B cell (primary cell): ENCODE measurements around the gene GUCY2F.

Experiments
- EZH2 ChIP-seq: IDR thresholded peaks from 2 replicates; pipeline ENCODE4 v1.6.1; 2012; ENCODE audit warnings: borderline replicate concordance, low read depth, mild to moderate bottlenecking, moderate library complexity, low read length; ENCODE audit not compliant: insufficient read depth, poor library complexity, severe bottlenecking
- TF ChIP-seq, protein P1 (sequence below): fragments of 200-600 bp; IDR thresholded peaks from one replicate; pipeline ENCODE4 v1.8.0; 2022; ENCODE audit warnings: antibody characterized with exemption, mild to moderate bottlenecking

DNA sequence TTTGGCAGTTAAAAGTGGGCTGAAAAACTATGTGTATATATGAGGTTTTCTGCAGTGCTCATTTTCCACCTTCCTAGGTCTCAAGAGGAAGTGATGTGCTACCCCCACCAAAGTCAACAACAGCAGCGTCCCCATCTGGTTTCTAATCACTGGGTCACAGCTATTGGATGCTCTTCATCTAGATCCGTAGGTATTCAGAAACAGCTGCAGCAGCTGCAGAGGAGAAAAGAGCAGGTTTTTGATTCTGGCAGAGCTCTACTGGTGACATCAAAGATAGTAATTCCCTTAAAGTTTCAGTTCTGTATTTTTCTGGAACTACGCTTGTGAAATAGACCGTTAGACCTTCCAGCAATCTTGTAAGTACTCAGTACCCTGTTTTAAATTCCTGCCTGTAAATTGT, 5.8 kb upstream of the GUCY2F start:
- TF ChIP-seq, protein P1, sequence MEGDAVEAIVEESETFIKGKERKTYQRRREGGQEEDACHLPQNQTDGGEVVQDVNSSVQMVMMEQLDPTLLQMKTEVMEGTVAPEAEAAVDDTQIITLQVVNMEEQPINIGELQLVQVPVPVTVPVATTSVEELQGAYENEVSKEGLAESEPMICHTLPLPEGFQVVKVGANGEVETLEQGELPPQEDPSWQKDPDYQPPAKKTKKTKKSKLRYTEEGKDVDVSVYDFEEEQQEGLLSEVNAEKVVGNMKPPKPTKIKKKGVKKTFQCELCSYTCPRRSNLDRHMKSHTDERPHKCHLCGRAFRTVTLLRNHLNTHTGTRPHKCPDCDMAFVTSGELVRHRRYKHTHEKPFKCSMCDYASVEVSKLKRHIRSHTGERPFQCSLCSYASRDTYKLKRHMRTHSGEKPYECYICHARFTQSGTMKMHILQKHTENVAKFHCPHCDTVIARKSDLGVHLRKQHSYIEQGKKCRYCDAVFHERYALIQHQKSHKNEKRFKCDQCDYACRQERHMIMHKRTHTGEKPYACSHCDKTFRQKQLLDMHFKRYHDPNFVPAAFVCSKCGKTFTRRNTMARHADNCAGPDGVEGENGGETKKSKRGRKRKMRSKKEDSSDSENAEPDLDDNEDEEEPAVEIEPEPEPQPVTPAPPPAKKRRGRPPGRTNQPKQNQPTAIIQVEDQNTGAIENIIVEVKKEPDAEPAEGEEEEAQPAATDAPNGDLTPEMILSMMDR = no peak
- TF ChIP-seq EZH2 = no peak
